RWPE1 (cell line): Measurements from ENCODE around the gene BACH2.

Source experiments
- CTCF ChIA-PET: fragments of 350-600 bp; sonication (Branson Sonifier 250); formaldehyde crosslinking; extraction: SDS; loops from one replicate; lab custom pipeline; 2021; lab: Yijun Ruan, JAX
- POLR2A ChIA-PET: fragments of 400-600 bp; formaldehyde crosslinking; extraction: SDS; loops from one replicate; lab custom pipeline; 2020; ENCODE audit warnings: antibody characterized with exemption; ENCODE audit not compliant: low non-redundant PET; lab: Yijun Ruan, JAX
- DNase-seq: peaks from one replicate; pipeline ENCODE4 v3.0.0; 2012; ENCODE audit warnings: low spot score
- H3K27ac ChIP-seq: fragments of 450-650 bp; 2 replicates; pipeline ENCODE4 v1.5.1; 2017
- TF ChIP-seq, protein P1 (sequence below): fragments of 450-650 bp; conservative IDR thresholded peaks from 2 replicates; pipeline ENCODE4 v1.5.1; 2017; ENCODE audit warnings: low read depth, mild to moderate bottlenecking

Gene BACH2

DNA sequence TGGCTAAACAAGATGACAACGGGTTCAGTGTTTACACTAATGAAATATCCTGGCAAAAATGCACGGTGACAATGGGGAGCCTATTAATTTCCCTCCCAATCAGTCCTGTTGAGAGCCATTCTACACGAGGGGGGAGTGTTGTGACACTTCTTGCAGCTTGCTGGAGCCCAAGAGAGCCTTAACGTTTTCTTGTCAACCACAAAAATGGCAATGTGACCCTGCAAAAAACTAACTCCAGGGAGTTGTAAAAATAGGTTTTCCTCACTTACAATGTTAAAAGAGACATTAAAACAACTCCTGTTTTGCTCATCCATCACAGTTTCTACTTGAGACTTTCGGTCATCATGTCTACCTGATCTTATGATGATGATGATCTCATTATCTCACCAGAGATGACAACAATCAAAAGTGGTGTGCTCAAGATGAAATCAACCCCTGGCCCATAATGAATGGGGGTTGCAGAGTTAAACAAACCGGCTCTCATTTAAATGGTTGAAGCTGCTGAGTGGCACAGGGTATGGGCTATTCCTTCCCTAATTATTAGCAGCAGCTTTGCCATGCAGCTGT is 344.5 kb downstream of the BACH2 start:
- TF ChIP-seq, protein P1, sequence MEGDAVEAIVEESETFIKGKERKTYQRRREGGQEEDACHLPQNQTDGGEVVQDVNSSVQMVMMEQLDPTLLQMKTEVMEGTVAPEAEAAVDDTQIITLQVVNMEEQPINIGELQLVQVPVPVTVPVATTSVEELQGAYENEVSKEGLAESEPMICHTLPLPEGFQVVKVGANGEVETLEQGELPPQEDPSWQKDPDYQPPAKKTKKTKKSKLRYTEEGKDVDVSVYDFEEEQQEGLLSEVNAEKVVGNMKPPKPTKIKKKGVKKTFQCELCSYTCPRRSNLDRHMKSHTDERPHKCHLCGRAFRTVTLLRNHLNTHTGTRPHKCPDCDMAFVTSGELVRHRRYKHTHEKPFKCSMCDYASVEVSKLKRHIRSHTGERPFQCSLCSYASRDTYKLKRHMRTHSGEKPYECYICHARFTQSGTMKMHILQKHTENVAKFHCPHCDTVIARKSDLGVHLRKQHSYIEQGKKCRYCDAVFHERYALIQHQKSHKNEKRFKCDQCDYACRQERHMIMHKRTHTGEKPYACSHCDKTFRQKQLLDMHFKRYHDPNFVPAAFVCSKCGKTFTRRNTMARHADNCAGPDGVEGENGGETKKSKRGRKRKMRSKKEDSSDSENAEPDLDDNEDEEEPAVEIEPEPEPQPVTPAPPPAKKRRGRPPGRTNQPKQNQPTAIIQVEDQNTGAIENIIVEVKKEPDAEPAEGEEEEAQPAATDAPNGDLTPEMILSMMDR: no peak
- DNase-seq: no peak
- ChIA-PET POLR2A (no interaction called here), CTCF (interaction anchor here (0.7 kb wide), 1 partner anchor 200 kb away, joined by 3 read pairs; no protein-coding TSS in a partner anchor)
- peak overlapping the region; percentile 95 for H3K27ac ChIP-seq

DNA sequence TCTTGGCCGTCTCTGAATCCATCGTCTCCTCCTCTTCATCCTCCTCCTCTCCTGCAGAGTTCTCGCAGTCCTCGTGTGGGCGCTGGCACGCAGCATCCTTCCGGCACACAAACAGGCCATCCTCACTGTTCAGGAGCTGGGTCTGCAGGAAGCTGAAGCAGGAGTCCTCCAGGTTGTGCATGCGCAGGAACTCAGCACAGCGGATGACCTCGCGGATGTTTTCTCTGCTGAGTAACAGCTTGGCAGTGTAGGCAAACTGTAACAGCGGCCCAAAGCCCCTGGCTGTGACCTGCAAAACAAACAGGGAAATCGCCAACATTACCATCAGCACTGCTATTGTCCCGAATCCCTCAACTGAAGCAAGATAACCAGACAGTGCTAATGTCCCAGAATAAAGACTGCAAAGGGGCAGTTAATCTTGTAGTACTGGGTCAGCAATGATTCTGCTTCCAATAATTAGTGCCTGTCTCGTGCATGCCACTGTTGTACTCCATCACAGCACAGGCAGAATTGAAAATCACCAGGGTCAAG is 345.0 kb downstream of the BACH2 start:
- CTCF ChIA-PET: interaction anchor here (0.7 kb wide), 1 partner anchor 201 kb away, joined by 3 read pairs; no protein-coding TSS in a partner anchor

DNA sequence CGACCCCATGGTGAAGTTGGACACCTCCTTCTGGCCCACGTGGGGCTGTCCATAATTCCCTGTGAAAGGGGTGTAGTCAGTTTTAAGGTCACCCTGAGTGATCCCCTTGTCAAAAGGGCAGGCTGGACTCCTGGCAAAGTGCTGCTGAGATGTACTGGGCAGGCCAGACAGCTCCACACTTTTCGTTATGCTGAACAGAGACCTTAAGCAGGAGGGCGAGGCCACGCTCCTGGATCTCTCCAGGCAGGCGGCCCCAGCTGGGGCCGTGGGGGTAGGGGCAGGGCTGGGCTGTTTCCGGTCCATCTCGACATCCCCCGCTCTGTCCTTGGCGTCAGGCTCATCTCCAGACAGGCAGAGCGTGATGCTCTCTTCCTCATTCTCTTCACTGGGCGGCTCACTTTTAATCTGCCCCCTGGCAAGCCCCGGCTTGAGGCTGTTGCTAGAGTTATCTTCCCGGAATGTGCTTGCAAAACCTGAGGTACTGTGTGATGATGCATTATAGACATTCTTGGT is 345.7 kb downstream of the BACH2 start:
- CTCF ChIA-PET: interaction anchor here (1.1 kb wide), 1 partner anchor 524 kb away, joined by 3 read pairs; no protein-coding TSS in a partner anchor
- TF ChIP-seq, protein P1: no peak
- peak overlapping the region; percentile 95 for H3K27ac ChIP-seq
- DNase-seq: peak; percentile 91
- POLR2A ChIA-PET: no interaction called here

More for the DNA sequence above, 345.0 kb downstream of the BACH2 start:
- H3K27ac ChIP-seq: peak overlapping the region; percentile 95
- TF ChIP-seq, protein P1: no peak
- POLR2A ChIA-PET: no interaction called here
- DNase-seq: peak; percentile 20

DNA sequence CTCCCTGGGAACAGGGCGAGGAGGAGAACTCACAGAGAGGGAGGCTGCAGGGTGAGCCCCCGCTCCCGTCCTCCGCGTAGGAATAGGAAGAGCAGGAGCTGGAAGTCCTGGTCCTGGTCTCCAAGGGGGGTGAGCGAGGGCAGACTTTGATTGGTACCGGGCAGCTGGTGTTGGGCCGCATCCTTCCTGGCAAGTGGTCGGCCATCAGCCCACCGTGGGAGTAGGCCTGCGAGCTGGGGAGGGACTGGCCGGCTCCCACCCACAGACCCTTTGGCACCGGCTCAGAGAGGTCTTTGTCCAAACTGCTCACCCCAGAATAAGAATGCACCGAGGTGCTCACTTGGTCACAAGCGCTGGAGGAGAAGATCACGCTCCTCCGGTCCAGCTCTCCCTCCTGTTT is 346.2 kb downstream of the BACH2 start:
- H3K27ac ChIP-seq: peak overlapping the region; percentile 95
- CTCF ChIA-PET: interaction anchor here (1.1 kb wide), 1 partner anchor 524 kb away, joined by 3 read pairs; no protein-coding TSS in a partner anchor
- POLR2A ChIA-PET: no interaction called here
- no peak for DNase-seq
- TF ChIP-seq, protein P1: no peak

DNA sequence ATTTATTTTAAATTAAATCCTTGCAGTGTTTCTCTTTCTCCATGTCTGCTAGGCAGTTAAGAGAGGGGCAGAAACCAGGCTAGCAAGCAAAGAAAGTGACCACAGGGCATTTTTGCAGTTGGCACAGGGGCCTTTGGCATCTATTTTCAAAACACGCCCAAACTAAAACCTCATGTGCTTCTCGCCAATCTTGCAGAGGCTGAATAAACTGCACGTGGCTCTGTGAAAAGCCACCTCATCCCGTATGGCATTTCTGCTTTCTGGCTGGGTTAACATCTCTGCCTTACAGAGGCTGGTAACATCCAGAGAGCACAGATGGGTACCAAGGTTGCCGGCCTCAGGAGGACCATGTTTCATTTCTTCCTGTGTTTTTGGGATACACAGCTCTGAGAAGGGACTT is 347.8 kb downstream of the BACH2 start:
- POLR2A ChIA-PET: no interaction called here
- CTCF ChIA-PET: no interaction called here
- H3K27ac ChIP-seq: peak overlapping the region; percentile 52
- DNase-seq: no peak
- TF ChIP-seq, protein P1: no peak

DNA sequence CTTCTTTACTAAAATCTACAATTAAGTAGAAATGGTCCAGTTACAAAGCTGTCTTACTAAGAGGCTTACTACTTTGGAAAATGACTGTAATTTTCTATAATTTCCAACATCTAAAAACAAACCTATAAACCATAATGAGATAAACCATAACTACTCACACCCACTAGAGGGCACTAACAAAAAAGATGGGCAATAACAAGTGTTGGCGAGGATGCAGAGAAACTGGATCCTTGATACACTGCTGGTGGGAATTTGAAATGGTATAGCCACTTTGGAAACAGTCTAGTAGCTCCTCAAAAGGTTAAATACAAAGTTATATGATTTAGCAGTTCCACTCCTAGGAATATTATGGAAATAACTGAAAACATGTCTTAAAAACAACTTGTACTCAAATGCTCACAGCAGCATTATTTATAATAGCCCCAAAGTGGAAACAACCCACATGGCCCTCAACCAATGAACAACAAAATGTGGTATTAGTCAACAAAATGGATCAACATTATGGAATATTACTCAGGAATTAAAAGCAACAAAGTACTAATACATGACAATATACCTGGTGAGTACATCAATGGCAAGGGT is 351.7 kb downstream of the BACH2 start:
- DNase-seq: no peak
- TF ChIP-seq, protein P1: peak; percentile 23; the same call in 1 of the 2 replicates
- POLR2A ChIA-PET: no interaction called here
- H3K27ac ChIP-seq: no peak overlapping the region
- CTCF ChIA-PET: interaction anchor here (0.6 to 0.9 kb wide), 3 partner anchors 117 to 603 kb away, joined by 3 to 4 read pairs (median 4); no protein-coding TSS in a partner anchor
